IPS-NIHi11 (cell line): ENCODE measurements around the gene CPB2.

Experiments used
- DNase-seq: peaks from one replicate; pipeline ENCODE4 v3.0.0; 2012; ENCODE audit warnings: mixed read lengths, low spot score

CPB2 gene, protein sequence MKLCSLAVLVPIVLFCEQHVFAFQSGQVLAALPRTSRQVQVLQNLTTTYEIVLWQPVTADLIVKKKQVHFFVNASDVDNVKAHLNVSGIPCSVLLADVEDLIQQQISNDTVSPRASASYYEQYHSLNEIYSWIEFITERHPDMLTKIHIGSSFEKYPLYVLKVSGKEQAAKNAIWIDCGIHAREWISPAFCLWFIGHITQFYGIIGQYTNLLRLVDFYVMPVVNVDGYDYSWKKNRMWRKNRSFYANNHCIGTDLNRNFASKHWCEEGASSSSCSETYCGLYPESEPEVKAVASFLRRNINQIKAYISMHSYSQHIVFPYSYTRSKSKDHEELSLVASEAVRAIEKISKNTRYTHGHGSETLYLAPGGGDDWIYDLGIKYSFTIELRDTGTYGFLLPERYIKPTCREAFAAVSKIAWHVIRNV

DNA sequence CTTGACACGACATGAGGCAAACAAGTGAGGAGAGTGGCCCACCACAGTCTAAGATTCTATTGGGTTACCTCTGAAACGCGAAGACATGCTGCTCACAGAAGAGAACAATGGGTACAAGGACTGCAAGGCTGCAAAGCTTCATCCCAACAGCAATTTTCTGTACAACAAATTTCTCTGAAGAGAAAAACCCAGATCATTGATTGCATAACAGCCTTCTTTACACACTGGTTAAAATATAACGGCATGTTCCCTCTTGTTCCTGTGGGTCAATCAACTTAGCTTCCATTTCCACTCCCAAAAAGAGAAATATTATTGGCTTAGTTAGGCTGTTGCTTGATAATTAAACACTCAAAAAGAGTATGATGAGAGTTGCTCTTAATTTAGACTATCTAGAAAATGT lies at the start of gene CPB2:
TSS of gene CPB2 (minus strand) at position 166 of the 400 bp plus-strand sequence. CDS start at position 142, 24 bp downstream.
- no peak for DNase-seq

DNA sequence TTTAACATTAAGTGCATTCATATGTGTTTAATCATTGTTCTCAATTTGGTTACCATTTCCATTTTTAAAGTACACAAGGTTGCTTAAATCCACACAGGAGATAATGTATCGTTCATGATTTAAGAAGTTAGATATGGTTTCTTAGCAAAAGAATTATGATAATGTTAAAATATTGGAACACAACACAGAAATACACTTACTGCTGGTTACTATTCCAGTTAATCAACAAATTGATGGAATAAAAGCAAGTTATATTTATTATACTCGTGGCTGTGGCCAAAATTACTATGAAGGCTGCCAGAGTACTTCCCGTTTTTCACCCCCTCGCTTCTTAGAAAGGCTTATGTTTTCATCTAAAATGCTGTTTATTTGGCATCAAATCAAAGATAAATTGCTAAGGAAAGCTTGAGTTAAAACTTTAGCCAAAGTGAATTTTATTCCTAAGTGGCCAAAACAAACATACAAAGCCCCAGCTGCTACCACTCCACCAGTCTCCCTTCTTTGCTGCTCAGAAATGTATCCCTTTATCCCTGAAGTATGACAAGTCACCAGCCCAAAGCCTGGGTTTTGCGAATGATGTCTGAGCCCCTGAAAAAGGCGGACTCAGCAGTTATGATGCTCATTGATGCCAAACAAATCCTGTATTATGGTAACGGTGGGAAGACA lies 49.4 kb upstream of the CPB2 start:
- DNase-seq = no peak

DNA sequence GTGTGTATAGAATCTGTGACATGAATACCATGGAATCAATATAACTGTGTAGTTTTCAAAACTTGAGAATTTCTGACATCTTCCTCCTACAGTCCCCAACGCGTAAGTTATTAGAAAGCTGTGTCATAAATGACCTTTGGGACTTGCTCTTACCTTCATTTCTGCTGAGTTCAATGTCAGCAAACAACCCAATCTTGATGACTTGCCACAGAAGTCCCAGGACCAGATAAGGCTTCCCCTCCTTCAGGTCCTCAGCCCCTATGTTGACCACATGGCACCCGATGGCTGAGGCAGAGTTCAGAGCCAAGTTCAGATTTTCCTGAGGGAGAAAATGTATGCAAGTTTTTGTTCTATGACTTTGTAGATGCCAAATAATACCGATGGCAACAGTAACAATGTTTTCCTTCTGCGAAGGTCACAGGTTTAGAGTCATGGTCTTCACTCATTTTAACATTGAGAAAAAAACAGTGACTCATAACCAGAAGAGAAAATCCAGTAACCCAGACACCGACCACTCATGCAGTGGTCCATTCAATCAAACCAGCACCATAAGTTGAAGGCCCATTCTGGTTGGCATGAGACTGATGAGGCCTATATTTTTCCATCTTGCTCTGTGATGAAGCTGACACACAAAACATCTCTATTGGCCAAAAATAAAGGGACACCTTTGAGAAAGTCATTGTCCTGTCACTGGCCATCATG lies 47.9 kb upstream of the CPB2 start:
- DNase-seq = no peak

DNA sequence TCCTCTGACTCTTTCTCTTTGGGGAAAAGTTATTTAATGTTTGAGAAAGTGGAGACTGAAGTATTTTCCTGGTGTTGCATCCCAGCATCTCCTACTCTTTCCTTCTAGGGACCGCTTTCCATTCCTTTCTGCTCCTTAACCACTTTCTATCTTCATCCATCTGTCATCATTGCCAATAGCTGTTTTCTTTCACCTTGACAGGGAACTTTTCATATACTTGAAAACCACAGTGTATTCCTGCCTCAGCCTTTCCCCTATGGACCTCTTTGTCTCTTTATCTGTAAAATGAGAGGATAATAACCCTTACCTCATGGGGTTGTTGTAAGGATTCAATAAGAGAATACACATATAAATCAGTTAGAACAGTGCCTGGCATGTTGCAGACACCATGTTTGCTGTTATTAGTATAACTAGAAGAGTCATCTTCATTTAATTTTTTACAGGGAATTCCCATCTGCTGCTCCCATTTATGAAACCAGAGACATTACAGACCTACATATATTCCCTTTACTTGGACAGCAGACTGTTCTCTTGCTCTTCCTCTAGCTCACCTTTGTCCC lies 45.4 kb upstream of the CPB2 start:
- DNase-seq = no peak

DNA sequence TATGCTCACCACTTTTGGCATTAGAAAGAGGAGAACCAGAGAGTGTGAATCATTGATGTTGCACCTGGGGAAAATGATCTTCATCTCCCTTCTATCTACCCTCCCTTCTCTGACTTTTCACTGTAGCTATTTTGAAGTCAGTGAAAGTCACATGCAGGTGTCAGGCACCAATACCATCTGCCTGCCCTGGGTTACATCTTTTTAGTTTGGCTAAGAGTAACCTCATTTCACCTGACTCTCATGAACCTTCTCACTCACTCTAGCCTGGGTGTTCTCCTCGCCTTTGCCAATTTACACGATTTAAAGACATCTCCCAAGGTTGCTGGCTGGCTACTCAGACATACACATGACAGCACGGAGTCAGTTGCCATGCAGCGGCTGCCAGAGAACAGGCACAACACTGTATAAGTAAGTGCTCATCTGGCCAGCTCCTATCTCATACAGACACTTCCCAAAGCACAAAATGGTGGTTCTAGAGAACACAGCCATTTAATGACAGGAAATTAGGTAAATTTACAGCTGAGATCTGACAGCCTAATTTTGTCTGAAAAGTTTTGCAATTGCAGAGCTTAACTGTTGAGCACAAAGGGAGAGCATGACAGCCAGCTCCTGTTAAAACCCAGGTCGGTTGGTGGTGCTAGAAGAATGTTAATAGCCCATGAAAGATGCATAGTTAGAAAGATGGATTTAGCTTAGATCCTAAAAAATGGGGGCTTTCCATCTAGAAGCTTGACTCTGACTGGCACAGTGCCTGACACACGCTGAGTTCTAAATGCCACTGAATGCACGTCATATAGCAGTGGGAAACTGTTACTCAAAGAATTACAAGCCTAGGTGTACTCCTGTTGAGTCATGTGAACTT lies 44.7 kb upstream of the CPB2 start:
- no peak for DNase-seq

DNA sequence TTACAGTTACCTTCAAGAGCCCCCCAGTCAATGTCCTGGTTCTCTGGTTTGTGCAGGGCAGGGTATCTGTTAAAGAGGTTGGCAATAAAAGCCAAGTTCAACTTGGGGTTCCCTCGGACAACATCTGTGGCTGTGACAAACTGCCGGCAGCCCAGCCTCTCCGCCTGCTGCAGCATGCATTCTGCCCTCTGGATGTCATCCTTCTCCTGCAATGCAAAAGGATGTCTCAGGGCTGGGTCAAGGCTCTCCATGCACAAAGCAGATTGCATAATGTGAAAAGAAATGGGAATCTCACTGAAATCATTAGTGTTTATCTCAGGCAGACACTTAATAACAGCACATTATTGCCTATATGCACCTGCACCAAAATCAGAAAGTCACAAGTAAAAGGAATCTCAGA lies 42.1 kb upstream of the CPB2 start:
- DNase-seq = peak; percentile 57

DNA sequence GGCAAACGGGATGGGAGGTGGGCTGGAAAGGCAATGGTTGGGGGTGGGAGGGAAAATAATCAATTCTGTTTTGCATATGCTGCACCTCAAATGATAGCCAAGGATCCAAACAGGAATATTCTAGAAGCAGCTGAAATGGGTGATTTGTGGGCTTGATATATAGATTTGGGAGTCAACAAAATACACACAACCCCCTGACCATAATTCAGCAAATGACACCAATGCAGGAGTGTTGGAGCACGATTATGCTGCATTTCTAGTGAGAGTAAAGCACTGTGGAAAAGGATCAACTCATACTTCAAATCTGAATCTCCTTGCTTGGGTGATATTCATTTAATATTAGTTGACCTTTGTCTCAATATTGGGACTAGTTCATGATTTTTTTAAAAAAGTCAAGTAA lies 41.1 kb upstream of the CPB2 start:
- DNase-seq = no peak

DNA sequence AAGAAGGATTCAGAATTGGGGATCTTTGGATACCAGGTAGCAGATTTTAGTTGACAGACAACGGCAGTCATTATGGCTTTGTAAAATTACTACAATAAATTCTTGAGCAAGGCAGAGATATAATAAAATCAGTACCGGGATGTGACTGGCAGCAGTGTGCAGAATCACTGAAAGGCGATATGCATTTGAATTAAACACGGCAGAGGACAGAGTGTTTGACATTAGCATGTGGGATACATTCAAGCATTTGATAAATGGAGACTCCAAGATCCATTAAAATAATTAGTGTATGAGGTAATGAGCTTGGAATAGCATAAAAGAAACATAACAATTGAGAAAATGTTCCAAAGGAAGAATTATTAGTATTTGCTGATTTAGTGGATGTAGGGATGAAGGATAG lies 40.3 kb upstream of the CPB2 start:
- DNase-seq = no peak

DNA sequence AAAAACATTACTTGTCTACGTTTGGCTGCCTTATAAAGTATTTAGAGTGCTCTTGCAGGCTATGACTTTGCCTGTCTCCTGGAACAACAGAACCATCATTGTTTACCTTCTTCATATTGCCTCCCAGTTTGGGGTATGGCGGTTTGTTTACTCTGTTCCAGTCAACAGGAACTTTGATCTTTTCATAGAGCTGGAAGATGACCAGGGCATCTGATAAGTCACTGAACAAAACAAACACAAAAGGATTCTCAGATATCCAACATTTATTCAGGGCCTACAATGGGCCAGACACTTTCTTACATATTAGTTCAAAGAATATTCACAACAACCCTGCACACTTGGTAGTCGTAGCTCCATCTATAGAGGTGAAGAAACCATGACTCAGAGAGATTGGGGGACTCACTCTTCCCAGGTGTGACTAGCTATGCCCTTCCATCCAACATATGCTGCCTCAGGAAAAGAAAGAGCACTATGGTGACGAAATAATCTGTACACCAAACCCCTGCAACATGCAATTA lies 38.4 kb upstream of the CPB2 start:
- no peak for DNase-seq

DNA sequence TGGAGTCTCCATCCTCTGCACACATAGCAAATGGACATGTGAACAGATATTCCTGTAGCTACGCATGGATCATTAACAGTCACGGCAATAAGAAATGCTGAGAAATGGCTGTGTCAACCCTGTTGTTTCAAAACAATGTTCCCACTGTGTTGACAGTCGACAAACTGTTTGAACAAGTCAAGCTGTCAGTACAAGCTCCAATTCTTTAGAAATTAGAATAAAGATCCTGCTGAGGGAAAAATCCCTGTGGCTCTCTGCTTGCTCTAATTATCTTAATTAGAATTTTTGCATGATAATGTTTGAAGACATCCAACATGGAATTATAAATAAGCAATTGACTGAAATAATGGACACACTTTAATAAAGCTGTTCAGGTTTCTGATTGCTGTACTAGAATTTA lies 37.9 kb upstream of the CPB2 start:
- no peak for DNase-seq

DNA sequence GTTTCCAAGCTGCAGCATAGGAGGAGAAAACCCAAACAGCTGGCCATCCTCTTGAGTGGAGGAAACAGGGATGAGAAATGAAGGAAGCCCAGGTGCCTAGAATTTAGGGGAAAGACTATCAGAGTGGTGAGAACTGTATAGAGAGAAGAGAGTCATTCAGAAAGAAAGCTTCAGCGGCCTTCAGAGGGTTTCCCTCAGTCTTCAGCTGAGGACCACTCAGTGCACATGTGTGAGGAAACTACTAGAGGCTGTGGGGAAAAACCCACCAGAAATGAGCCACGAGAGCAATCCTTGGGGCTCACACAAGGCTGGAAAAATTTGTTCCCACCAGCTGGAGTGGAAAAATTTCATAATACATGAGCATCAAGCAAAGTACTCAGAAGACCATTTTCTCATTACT lies 35.2 kb upstream of the CPB2 start:
- no peak for DNase-seq

DNA sequence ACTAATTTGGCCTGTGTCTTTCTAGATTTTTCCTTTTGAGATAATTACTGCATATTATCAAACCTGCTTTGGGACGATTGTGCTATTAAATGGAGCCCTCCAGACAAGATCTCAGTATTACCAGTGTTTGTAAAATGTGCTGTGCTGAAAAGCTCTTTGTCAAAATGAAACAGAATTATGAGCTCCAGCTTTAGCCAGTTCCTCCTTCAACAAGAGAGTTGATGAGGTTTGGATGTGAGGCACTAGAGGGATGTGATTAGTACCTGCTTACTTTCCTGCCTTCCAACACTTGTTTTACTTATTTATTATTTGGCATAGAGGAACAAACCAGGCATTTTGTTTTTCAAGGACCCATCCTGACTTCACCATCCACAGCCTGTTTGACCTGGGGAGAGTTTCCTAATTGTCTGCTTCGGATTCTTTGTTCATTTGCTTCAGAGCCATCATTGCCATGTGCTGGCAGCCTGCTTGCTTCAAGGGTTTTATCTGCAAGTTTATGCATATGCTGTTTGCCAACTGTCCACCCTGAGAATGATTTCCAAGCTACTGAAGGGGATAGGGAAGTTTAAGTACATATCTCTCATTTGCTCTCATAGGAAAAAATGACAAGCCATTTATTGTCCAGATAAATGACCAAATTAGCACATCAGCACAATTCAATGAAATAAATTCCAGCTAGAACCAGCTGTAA lies 32.9 kb upstream of the CPB2 start:
- no peak for DNase-seq

DNA sequence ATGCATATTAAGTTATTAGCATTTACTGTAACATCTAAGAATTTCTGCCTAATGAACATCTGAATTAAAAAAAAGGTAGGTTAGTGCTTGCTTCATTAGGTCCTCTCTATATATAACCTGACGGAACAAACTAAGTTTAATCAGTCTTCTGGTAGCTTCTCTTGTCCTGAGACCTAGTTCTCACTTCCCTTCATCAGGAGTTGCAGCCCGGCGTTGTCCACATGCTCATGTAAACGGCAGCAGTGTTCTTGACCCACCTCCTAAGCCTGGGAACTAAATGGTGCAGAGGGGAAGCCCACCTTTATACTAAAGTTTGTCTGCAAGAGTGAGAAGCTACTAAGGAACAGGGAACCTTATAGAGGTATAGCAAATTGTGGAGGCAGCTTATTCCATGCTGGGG lies 31.9 kb upstream of the CPB2 start:
- no peak for DNase-seq

DNA sequence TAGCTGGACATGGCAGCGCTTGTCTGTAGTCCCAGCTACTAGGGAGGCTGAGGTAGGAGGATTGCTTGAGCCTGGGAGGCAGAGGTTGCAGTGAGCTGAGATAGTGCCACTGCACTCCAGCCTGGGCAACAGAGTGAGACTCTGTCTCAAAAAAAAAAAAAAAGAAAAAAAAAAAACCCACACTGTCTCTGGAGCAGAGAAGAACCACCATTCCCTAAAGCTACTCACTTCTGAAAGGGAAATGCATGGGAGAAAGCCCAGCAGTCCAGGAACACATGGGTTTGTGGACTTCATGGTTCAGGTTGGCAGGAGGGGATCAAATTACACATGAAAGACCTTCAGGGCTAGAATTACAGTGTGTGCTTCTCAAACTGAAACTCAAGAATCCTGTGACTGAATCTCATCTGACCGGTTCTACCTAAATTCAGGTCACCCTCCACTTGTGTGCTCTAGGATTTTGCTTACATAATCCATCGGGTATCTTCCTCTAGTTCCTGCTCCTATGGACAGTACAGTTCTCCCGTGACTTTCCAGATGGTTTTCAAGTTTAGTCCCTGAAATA lies 30.2 kb upstream of the CPB2 start:
- DNase-seq = peak; percentile 83

DNA sequence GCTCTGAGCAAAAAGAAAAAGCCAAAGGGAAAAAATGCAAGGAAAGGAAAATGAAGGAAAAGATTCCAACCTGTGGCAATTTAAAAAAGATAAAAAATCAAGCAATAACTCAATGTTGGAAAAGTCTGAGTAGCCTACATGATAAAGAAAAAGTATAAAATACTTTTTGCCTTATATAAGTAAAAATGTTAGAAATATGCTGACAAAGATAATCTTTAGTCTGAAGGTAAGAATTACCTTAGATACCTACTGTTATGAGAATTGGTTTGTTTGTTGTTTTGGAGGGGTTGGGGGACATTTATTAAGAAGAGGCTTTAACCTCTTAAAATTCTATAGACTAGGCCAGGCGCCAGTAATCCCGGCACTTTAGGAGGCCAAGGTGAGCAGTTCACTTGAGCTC lies 29.7 kb upstream of the CPB2 start:
- no peak for DNase-seq

DNA sequence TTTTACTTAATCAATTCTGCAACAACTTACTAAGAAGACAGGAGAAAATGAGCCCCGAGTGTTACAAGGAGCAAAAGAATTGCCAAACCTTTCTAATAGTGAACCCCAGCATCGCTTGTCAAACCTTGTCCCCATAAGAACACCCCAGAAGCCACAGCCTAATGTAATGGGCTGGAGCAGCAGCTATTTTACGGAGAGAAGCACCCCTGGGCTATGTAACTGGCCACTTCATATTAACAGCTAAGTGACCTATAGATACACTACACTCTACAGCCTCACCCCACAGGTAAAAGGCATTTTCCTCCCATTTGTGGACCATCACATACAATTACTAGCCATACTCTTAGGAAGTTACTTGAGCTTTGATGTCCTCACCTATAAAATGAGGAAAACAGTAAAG lies 27.3 kb upstream of the CPB2 start:
- no peak for DNase-seq

DNA sequence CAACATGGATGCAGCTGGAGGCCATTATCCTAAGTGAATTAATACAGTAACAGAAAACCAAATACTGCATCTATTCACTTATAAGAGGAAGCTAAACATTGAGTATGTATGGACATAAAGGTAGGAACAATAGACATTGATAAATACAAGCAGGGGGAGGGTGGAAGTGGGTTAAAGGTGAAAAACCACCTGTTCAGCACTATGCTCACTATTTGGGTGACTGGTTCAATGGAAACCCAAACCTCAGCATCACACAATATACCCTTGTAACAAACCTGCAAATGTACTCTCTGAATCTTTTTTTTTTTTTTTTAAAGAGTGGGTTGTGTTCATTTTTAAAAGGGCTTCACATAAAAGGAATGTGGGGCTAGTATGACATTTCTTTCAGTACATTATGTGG lies 26.9 kb upstream of the CPB2 start:
- DNase-seq = no peak

DNA sequence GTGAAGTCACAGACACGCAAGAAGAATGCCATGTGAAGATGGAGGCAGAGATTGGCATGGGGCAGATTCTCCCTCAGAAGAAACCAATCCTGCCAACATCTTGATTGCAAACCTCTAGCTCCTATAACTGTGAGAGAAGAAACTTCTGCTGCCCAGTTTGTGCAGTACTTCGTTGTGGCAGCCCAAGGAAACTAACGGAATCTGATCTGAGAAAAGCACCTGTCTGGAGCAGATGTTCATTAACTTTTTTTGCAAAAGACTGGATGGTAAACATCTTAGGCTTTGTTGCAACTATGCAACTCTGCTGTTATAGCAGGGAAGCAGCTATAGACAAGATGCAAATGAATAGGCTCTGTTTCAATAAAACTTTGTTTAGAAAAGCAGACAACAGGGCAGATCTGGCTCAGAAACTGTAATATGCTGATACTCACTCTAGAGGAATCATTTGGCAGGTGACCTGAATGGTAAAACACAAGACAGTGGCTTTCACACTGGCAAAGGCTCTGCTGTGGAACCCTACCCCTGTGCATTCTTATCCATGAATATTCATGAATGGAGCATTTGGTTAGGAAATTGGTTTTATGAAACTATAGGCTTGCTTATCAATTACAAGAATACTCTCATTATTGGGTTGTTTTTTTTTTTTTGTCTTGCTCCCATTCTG lies 25.3 kb upstream of the CPB2 start:
- DNase-seq = no peak

DNA sequence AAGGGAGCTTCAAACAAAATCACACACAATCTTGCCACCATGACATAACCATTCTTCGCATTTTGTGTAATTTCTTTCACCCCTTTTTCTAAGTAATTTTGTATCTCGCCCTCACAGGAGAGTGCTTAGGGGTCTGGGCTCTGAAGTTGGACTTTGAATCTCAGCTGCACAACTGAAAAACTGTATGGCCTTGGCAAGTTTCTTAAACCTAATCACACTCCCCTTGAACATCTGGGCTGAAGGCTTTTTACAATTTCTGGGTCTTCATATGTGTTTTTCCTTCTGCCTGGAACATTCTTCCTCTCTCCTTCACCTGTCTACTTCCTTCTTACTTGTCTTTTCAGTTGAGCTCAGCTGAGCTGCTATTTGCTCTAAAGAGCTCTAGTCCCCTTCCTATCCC lies 24.3 kb upstream of the CPB2 start:
- DNase-seq = no peak
